Skin epidermis (tissue), 12 donors: Measurements from ENCODE around the gene FOXP1.
"Not testable (repeated sequence)": the region's sequence is repeated elsewhere in the genome, so short reads cannot be mapped to it uniquely, and the experiment has no call there.

Experiments
- H3K27ac ChIP-seq, 21 experiments: fragments of 200-600 bp; sonication (generic) in 11 of 21; one replicate each; pipeline ENCODE4 v1.5.0; 2020; ENCODE audit warnings: mild to moderate bottlenecking in 3 of 21, inconsistent platforms in 2 of 21, moderate library complexity in 2 of 21
- H3K4me3 ChIP-seq, 7 experiments: fragments of 200-600 bp; sonication (generic) in 2 of 7; one replicate each; pipeline ENCODE4 v1.5.0; 2020; ENCODE audit warnings: inconsistent platforms in 2 of 7, mild to moderate bottlenecking in 2 of 7, moderate library complexity in 1 of 7

FOXP1 gene

GRCh38 chr3:71332813-71333212 is 250.7 kb downstream of the FOXP1 start:
- H3K27ac ChIP-seq: no peak overlapping the region
- H3K4me3 ChIP-seq: no peak overlapping the region

- Histone ChIP-seq H3K4me3 (no peak overlapping the region), H3K27ac (no peak overlapping the region)
Observed at GRCh38 chr3:71330909-71331308, 252.6 kb downstream of the FOXP1 start.

GRCh38 chr3:71330505-71330904 is 253.0 kb downstream of the FOXP1 start:
- Histone ChIP-seq H3K4me3 (no peak overlapping the region), H3K27ac (no peak overlapping the region)

- Histone ChIP-seq H3K27ac (no peak overlapping the region), H3K4me3 (no peak overlapping the region)
Observed at GRCh38 chr3:71329817-71330216, 253.7 kb downstream of the FOXP1 start.

- Histone ChIP-seq H3K27ac (no peak overlapping the region), H3K4me3 (no peak overlapping the region)
Observed at GRCh38 chr3:71328926-71329325, 254.6 kb downstream of the FOXP1 start.

GRCh38 chr3:71327936-71328335 is 255.6 kb downstream of the FOXP1 start:
- Histone ChIP-seq H3K4me3 (no peak overlapping the region), H3K27ac (no peak overlapping the region)

GRCh38 chr3:71325715-71326114 is 257.8 kb downstream of the FOXP1 start:
- H3K27ac ChIP-seq: no peak overlapping the region

GRCh38 chr3:71324224-71324623 is 259.3 kb downstream of the FOXP1 start:
- H3K4me3 ChIP-seq, H3K27ac ChIP-seq: not testable (repeated sequence)

More at GRCh38 chr3:71325715-71326114, 257.8 kb downstream of the FOXP1 start:
- no peak overlapping the region for H3K4me3 ChIP-seq

GRCh38 chr3:71323558-71323957 is 260.0 kb downstream of the FOXP1 start:
- Histone ChIP-seq H3K4me3 (no peak overlapping the region), H3K27ac (no peak overlapping the region)

GRCh38 chr3:71322154-71322553 is 261.4 kb downstream of the FOXP1 start:
- Histone ChIP-seq H3K4me3 (no peak overlapping the region), H3K27ac (no peak overlapping the region)

- H3K27ac ChIP-seq: no peak overlapping the region
- H3K4me3 ChIP-seq: no peak overlapping the region
Observed at GRCh38 chr3:71319771-71320170, 263.8 kb downstream of the FOXP1 start.

- Histone ChIP-seq H3K27ac (peak overlapping the region in 1 of 21 experiments; percentile 0), H3K4me3 (no peak overlapping the region)
Observed at GRCh38 chr3:71318458-71318827, 265.1 kb downstream of the FOXP1 start.

GRCh38 chr3:71317749-71318457 is 265.6 kb downstream of the FOXP1 start:
- no peak overlapping the region for H3K4me3 ChIP-seq
- peak overlapping the region in 2 of 21 experiments; percentile 0 to 11 for H3K27ac ChIP-seq

GRCh38 chr3:71317140-71317539 is 266.4 kb downstream of the FOXP1 start:
- Histone ChIP-seq H3K27ac (no peak overlapping the region), H3K4me3 (no peak overlapping the region)

- Histone ChIP-seq H3K27ac (no peak overlapping the region), H3K4me3 (no peak overlapping the region)
Observed at GRCh38 chr3:71316066-71316777, 267.3 kb downstream of the FOXP1 start.

- H3K4me3 ChIP-seq: no peak overlapping the region
- H3K27ac ChIP-seq: no peak overlapping the region
Observed at GRCh38 chr3:71315431-71315830, 268.1 kb downstream of the FOXP1 start.

GRCh38 chr3:71313844-71314243 is 269.7 kb downstream of the FOXP1 start:
- Histone ChIP-seq H3K4me3 (no peak overlapping the region), H3K27ac (no peak overlapping the region)

- no peak overlapping the region for H3K27ac ChIP-seq
- no peak overlapping the region for H3K4me3 ChIP-seq
Observed at GRCh38 chr3:71312461-71312860, 271.1 kb downstream of the FOXP1 start.

- no peak overlapping the region for H3K4me3 ChIP-seq
- H3K27ac ChIP-seq: peak overlapping the region in 2 of 21 experiments; percentile 31 to 51
Observed at GRCh38 chr3:71311661-71312046, 271.9 kb downstream of the FOXP1 start.

GRCh38 chr3:71310980-71311660 is 272.4 kb downstream of the FOXP1 start:
- peak overlapping the region in 6 of 21 experiments; percentile 21 to 60 (median 41) for H3K27ac ChIP-seq
- no peak overlapping the region for H3K4me3 ChIP-seq
